NCI-H1092 treated with DMSO at 0.1 percent for 48 hours (cell line): ENCODE measurements around the gene GID8.

ENCODE experiments used
- DNase-seq: peaks from one replicate; lab custom pipeline; 2025; lab: John Stamatoyannopoulos, UW

GID8 gene

GRCh38 chr20:62943396-62943795 is 5.4 kb downstream of the GID8 start:
- DNase-seq: no peak

GRCh38 chr20:62944184-62944583 is 6.2 kb downstream of the GID8 start:
- DNase-seq: no peak

GRCh38 chr20:62944746-62945145 is 6.8 kb downstream of the GID8 start:
- no peak for DNase-seq

GRCh38 chr20:62945771-62946339 is 7.9 kb downstream of the GID8 start:
- no peak for DNase-seq

GRCh38 chr20:62946918-62947317 is 9.0 kb downstream of the GID8 start:
- no peak for DNase-seq

GRCh38 chr20:62947532-62948300 is 9.8 kb downstream of the GID8 start:
- no peak for DNase-seq

- DNase-seq: no peak
Observed at GRCh38 chr20:62949153-62949821, 11.3 kb downstream of the GID8 start.

GRCh38 chr20:62949962-62950361 is 12.0 kb downstream of the GID8 start:
- no peak for DNase-seq

GRCh38 chr20:62950741-62951140 is 12.8 kb downstream of the GID8 start:
- no peak for DNase-seq

GRCh38 chr20:62951143-62951895 is 13.4 kb downstream of the GID8 start:
- no peak for DNase-seq

- no peak for DNase-seq
Observed at GRCh38 chr20:62951896-62952372, 14.0 kb downstream of the GID8 start.

- no peak for DNase-seq
Observed at GRCh38 chr20:62952373-62952967, 14.5 kb downstream of the GID8 start, which contains the start of gene SLC17A9. SLC17A9 (plus strand) TSS chr20:62952709; CDS start chr20:62952831, 122 bp downstream.

- DNase-seq: no peak
Observed at GRCh38 chr20:62952968-62953838, 15.3 kb downstream of the GID8 start.

- peak; percentile 77 for DNase-seq
Observed at GRCh38 chr20:62953839-62954703, 16.1 kb downstream of the GID8 start.

- DNase-seq: no peak
Observed at GRCh38 chr20:62955519-62956386, 17.8 kb downstream of the GID8 start.

GRCh38 chr20:62956387-62957135 is 18.6 kb downstream of the GID8 start:
- no peak for DNase-seq

- DNase-seq: no peak
Observed at GRCh38 chr20:62957136-62958117, 19.5 kb downstream of the GID8 start.
